SH-SY5Y (cell line): ENCODE measurements around the gene SCYL3.

Experiments used
- GATA2 ChIP-seq: IDR thresholded peaks from 2 replicates; pipeline ENCODE4 v1.6.1; 2011; ENCODE audit warnings: mild to moderate bottlenecking, low read depth, low read length
- GATA3 ChIP-seq: IDR thresholded peaks from 2 replicates; pipeline ENCODE4 v1.6.1; 2011; ENCODE audit warnings: low read depth, mild to moderate bottlenecking, low read length, moderate library complexity

GRCh38 chr1:169929210-169929526, 35.5 kb upstream of the SCYL3 start:
- TF ChIP-seq GATA2 (no peak), GATA3 (no peak)
